Fibroblast of peridontal ligament (primary cell): ENCODE results near the gene FZR1.
"Not testable (repeated sequence)": the region's sequence is repeated elsewhere in the genome, so short reads cannot be mapped to it uniquely, and the experiment has no call there.

ENCODE experiments used
- DNase-seq: peaks from one replicate; pipeline ENCODE4 v3.0.0-alpha.2; 2010; ENCODE audit errors: extremely low read depth

The FZR1 gene

GRCh38 chr19:3573858-3574637 lies 67.9 kb downstream of the FZR1 start:
- DNase-seq, result peak; percentile 89

GRCh38 chr19:3575260-3575741 lies 69.2 kb downstream of the FZR1 start:
- no peak for DNase-seq

GRCh38 chr19:3575949-3576673 lies 70.0 kb downstream of the FZR1 start:
- DNase-seq, result no peak

GRCh38 chr19:3576696-3577443 lies 70.8 kb downstream of the FZR1 start:
- no peak for DNase-seq

GRCh38 chr19:3577723-3578344 lies 71.7 kb downstream of the FZR1 start:
- no peak for DNase-seq

GRCh38 chr19:3578390-3578789 lies 72.3 kb downstream of the FZR1 start:
- no peak for DNase-seq

- DNase-seq, result peak; percentile 88
These were observed 74.2 kb downstream of the FZR1 start for GRCh38 chr19:3580156-3580934.

- not testable (repeated sequence) for DNase-seq
These were observed 75.7 kb downstream of the FZR1 start for GRCh38 chr19:3581792-3582191.

GRCh38 chr19:3584036-3584802 lies 78.1 kb downstream of the FZR1 start:
- not testable (repeated sequence) for DNase-seq

- no peak for DNase-seq
These were observed 79.4 kb downstream of the FZR1 start, which contains the start of gene GIPC3 for GRCh38 chr19:3585301-3586126. TSS of gene GIPC3 (plus strand) at chr19:3585478. CDS start at chr19:3585598, 120 bp downstream.

GRCh38 chr19:3586127-3586626 lies 80.1 kb downstream of the FZR1 start:
- no peak for DNase-seq

GRCh38 chr19:3586707-3587346 lies 80.7 kb downstream of the FZR1 start:
- no peak for DNase-seq
